Testis (tissue), 3 donors: ENCODE data around the gene ZSCAN5A. TPM values are rescaled to one million over a fixed set of nuclear protein-coding genes. Genes with fewer than 3 reads are reported as not detected.
"Not testable (repeated sequence)": the region's sequence is repeated elsewhere in the genome, so short reads cannot be mapped to it uniquely, and the experiment has no call there.

Experiments
- DNase-seq: peaks from one replicate; pipeline ENCODE4 v3.0.0-alpha.2; 2019
- H3K27ac ChIP-seq, 2 donors: fragments of 200-600 bp; sonication (generic); one replicate each; pipeline ENCODE4 v1.5.1; 2019
- H3K27me3 ChIP-seq: fragments of 200-600 bp; sonication (generic); one replicate; pipeline ENCODE4 v1.5.1; 2019
- H3K36me3 ChIP-seq: fragments of 200-600 bp; sonication (generic); one replicate; pipeline ENCODE4 v1.5.1; 2017; ENCODE audit warnings: low read depth; ENCODE audit errors: missing control alignments
- H3K4me1 ChIP-seq: fragments of 200-600 bp; sonication (generic); one replicate; pipeline ENCODE4 v1.5.1; 2019
- H3K4me3 ChIP-seq, 2 donors: fragments of 200-600 bp; sonication (generic); one replicate each; pipeline ENCODE4 v1.5.1; 2017 to 2019
- H3K9me3 ChIP-seq: fragments of 200-600 bp; sonication (generic); one replicate; pipeline ENCODE4 v1.5.1; 2017
- CTCF ChIP-seq, 3 experiments: fragments of 450-650 bp in 2 of 3; fragments of 200-600 bp in 1 of 3; sonication (generic) in 1 of 3; IDR thresholded peaks; one replicate each; pipeline ENCODE4 v1.5.1; 2016 to 2019; ENCODE audit warnings: antibody characterized with exemption in 3 of 3, mild to moderate bottlenecking in 2 of 3, moderate library complexity in 1 of 3
- POLR2A ChIP-seq: fragments of 450-650 bp; IDR thresholded peaks from one replicate; pipeline ENCODE4 v1.6.1; 2017; ENCODE audit warnings: antibody characterized with exemption, mild to moderate bottlenecking, moderate library complexity
- WGBS, 2 donors: methylation state at CpG; one replicate each; pipeline ENCODE4 v1.1.5; 2018; 5-methylcytosine and 5-hydroxymethylcytosine counted together
- intact Hi-C: fragments of 100-400 bp; cut with DNase I; formaldehyde crosslinking; loops from one replicate; pipeline ENCODE4 v1.15.1; 2023; ENCODE audit warnings: low total_unique reads
- polyA plus RNA-seq: library from polyadenylated mRNA; stranded (reverse); fragments of 350-450 nt; fragmentation: Illumina TruSeq; extraction: RNeasy Lipid Tissue Mini Kit (QIAGEN cat#74804); gene quantifications from one replicate; pipeline ENCODE4 v1.2.3, GENCODE V29; 2014; ENCODE audit warnings: low read depth, low replicate concordance; ENCODE audit not compliant: insufficient read depth
- total RNA-seq, 2 donors: library from RNA; depleted of rRNA; stranded (reverse); fragments of >200 nt; gene quantifications; one replicate each; pipeline ENCODE4 v1.2.3, GENCODE V29; 2016

Gene ZSCAN5A
- total and polyA plus RNA-seq, 3 donors from 2014 or later, result 39.8 to 55.3 (median 50.6) TPM

- H3K27me3 ChIP-seq, result no peaks in the 10 kb centered on the region
- 68 to 75% methylated on average over 3 of the region's 3 CpGs for WGBS, 2 donors
- H3K9me3 ChIP-seq, result no peaks in the 10 kb centered on the region
- TF ChIP-seq POLR2A (no peak), CTCF (IDR thresholded peaks at IDR 0.05) (no peak)
- H3K27ac ChIP-seq, result no peak within 1 kb of the TSS
- no peaks in the 10 kb centered on the region for H3K4me1 ChIP-seq
- intact Hi-C loops, result no loop called here
- no peak within 1 kb of the TSS for H3K4me3 ChIP-seq
- H3K36me3 ChIP-seq, result no peaks in the 10 kb centered on the region
- DNase-seq, result no peak
Observed at GRCh38 chr19:56201973-56202372, 112.7 kb downstream of the ZSCAN5A start, which contains the start of gene ZSCAN5C. Gene ZSCAN5C (plus strand): TSS chr19:56202273. CDS start chr19:56205914, 3,641 bp downstream.

GRCh38 chr19:56199687-56200086 lies 115.0 kb downstream of the ZSCAN5A start:
- Histone ChIP-seq H3K4me1 (no peaks in the 10 kb centered on the region), H3K4me3 (no peak overlapping the region), H3K9me3 (no peaks in the 10 kb centered on the region), H3K27me3 (no peaks in the 10 kb centered on the region), H3K27ac (no peak overlapping the region), H3K36me3 (no peaks in the 10 kb centered on the region)
- WGBS, 2 donors, result 68 to 76% methylated on average over 7 of the region's 7 CpGs
- no peak for DNase-seq
- no peak for TF ChIP-seq POLR2A
- TF ChIP-seq CTCF (IDR thresholded peaks at IDR 0.05), result no peak
- intact Hi-C loops, result no loop called here

GRCh38 chr19:56197646-56198045 lies 117.0 kb downstream of the ZSCAN5A start, which contains the start of gene ZSCAN5B:
Gene ZSCAN5B (minus strand): TSS chr19:56197783. CDS start chr19:56193052, 4,731 bp downstream.
- not testable (repeated sequence) for H3K9me3 ChIP-seq

GRCh38 chr19:56193981-56194640 lies 120.5 kb downstream of the ZSCAN5A start:
- H3K4me1 ChIP-seq, result no peaks in the 10 kb centered on the region
- no peaks in the 10 kb centered on the region for H3K27me3 ChIP-seq
- DNase-seq, result no peak
- no peaks in the 10 kb centered on the region for H3K9me3 ChIP-seq
- TF ChIP-seq CTCF (IDR thresholded peaks at IDR 0.05) (no peak), POLR2A (no peak)
- WGBS, 2 donors, result 82 to 87% methylated on average over 12 of the region's 12 CpGs
- H3K27ac ChIP-seq, result no peak overlapping the region
- no peaks in the 10 kb centered on the region for H3K36me3 ChIP-seq
- no peak overlapping the region for H3K4me3 ChIP-seq
- intact Hi-C loops, result no loop called here

More at GRCh38 chr19:56197646-56198045, 117.0 kb downstream of the ZSCAN5A start, which contains the start of gene ZSCAN5B:
- H3K36me3 ChIP-seq, H3K27me3 ChIP-seq, H3K4me1 ChIP-seq, H3K27ac ChIP-seq, intact Hi-C loops: not testable (repeated sequence)
- DNase-seq, result peak; percentile 58
- H3K4me3 ChIP-seq, result peak within 1 kb of the TSS; percentile 31 to 40
- WGBS, 2 donors, result 66 to 67% methylated on average over 22 to 23 of the region's 23 CpGs

- H3K4me3 ChIP-seq, result no peak overlapping the region
- no peaks in the 10 kb centered on the region for H3K36me3 ChIP-seq
- DNase-seq, result no peak
- intact Hi-C loops, result no loop called here
- no peak overlapping the region for H3K27ac ChIP-seq
- H3K9me3 ChIP-seq, result no peaks in the 10 kb centered on the region
- no peaks in the 10 kb centered on the region for H3K27me3 ChIP-seq
- no peaks in the 10 kb centered on the region for H3K4me1 ChIP-seq
- 89 to 90% methylated on average over 10 of the region's 10 CpGs for WGBS, 2 donors
- TF ChIP-seq CTCF (IDR thresholded peaks at IDR 0.05) (no peak), POLR2A (no peak)
Observed at GRCh38 chr19:56191711-56192110, 122.9 kb downstream of the ZSCAN5A start.
